Activated CD8-positive, alpha-beta memory T cell treated with anti-CD3 and anti-CD28 coated beads for 1 hour (primary cell): ENCODE data around the gene CARS1.
"Not testable (repeated sequence)": the region's sequence is repeated elsewhere in the genome, so short reads cannot be mapped to it uniquely, and the experiment has no call there.

Experiments
- DNase-seq, 2 donors: peaks; one replicate each; pipeline ENCODE4 v3.0.0-alpha.2; 2020; ENCODE audit warnings: low read depth in 1 of 2; ENCODE audit errors: extremely low read depth in 1 of 2

The CARS1 gene

GRCh38 chr11:3063876-3064275 is 6.7 kb upstream of the CARS1 start:
- not testable (repeated sequence) for DNase-seq

GRCh38 chr11:3063432-3063831 is 6.2 kb upstream of the CARS1 start:
- DNase-seq: not testable (repeated sequence)

GRCh38 chr11:3060436-3061025 is 3.3 kb upstream of the CARS1 start:
- DNase-seq: no peak

GRCh38 chr11:3058753-3059664 is 1.8 kb upstream of the CARS1 start:
- no peak for DNase-seq

GRCh38 chr11:3056296-3057068 is 741 bp downstream of the CARS1 start:
- DNase-seq: no peak

- DNase-seq: no peak
Measured at GRCh38 chr11:3055891-3056290, 1.3 kb downstream of the CARS1 start.

- DNase-seq: no peak
Measured at GRCh38 chr11:3052567-3052966, 4.7 kb downstream of the CARS1 start.

GRCh38 chr11:3052109-3052479 is 5.1 kb downstream of the CARS1 start:
- DNase-seq: no peak

- no peak for DNase-seq
Measured at GRCh38 chr11:3051196-3052108, 5.8 kb downstream of the CARS1 start.

- no peak for DNase-seq
Measured at GRCh38 chr11:3050386-3051195, 6.6 kb downstream of the CARS1 start.

- DNase-seq: peak; percentile 23 to 43
Measured at GRCh38 chr11:3049430-3050243, 7.6 kb downstream of the CARS1 start.

- DNase-seq: no peak
Measured at GRCh38 chr11:3047637-3048036, 9.6 kb downstream of the CARS1 start.

- no peak for DNase-seq
Measured at GRCh38 chr11:3046641-3047040, 10.6 kb downstream of the CARS1 start.

GRCh38 chr11:3046190-3046589 is 11.0 kb downstream of the CARS1 start:
- DNase-seq: no peak

GRCh38 chr11:3044915-3045314 is 12.3 kb downstream of the CARS1 start:
- DNase-seq: no peak

GRCh38 chr11:3044004-3044403 is 13.2 kb downstream of the CARS1 start:
- DNase-seq: no peak

- no peak for DNase-seq
Measured at GRCh38 chr11:3043315-3043871, 13.8 kb downstream of the CARS1 start.

- DNase-seq: no peak
Measured at GRCh38 chr11:3042496-3043314, 14.5 kb downstream of the CARS1 start.
